ENCODE results near the gene CORIN. TPM values are rescaled to one million over a fixed set of nuclear protein-coding genes. Genes with fewer than 3 reads are reported as not detected.

CORIN gene
- total and polyA plus RNA-seq, 2 donors (not counting 3 experiments of a cell fraction or from before 2014, with no cell fraction given) = 0.07 to 0.40 TPM

DNA sequence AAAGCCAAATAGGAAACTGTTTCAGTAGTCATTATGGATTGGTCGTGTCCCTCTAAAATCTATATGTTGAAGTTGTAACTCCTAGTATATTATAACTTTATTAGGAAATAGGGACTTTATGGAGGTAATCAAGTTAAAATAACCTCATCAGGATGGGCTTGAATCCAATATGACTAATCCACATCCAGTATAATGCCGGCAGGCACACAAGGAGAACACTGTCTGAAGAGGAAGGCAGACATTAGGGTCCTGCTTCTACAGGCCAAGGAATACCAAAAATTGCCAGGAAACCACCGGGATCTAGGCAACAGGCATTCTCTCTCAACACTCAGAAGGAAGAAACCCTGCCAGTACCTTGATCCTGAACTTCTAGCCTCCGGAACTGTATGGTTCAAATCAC lies 222.5 kb downstream of the CORIN start:
- DNase-seq (ENCODE audit: low read depth, low spot score) = no peak

More for the DNA sequence above, 222.5 kb downstream of the CORIN start:
- Histone ChIP-seq H4K20me1 (replicated peaks; ENCODE audit: control insufficient read depth, extremely low read depth, insufficient read depth, low read length) (no peaks in the 10 kb centered on the region), H2AFZ (ENCODE audit: low read depth, low read length) (no peak overlapping the region), H3K27me3 (ENCODE audit: control insufficient read depth in 2 of 2, insufficient read depth in 2 of 2, low read length in 2 of 2) (peaks cover 0 to 2% of the 10 kb centered on the region in 2 experiments), H3K9me1 (replicated peaks; ENCODE audit: control insufficient read depth, extremely low read depth, insufficient read depth, low read length) (peaks cover 2% of the 10 kb centered on the region), H3K36me3 (ENCODE audit: control insufficient read depth in 2 of 2, extremely low read depth in 1 of 2, insufficient read depth in 2 of 2, low read length in 2 of 2) (no peaks in the 10 kb centered on the region), H3K4me1 (ENCODE audit: control insufficient read depth, extremely low read depth, insufficient read depth, low read length) (no peaks in the 10 kb centered on the region), H3K9ac (replicated peaks; ENCODE audit: extremely low read depth, insufficient read depth, low read length) (no peak overlapping the region), H3K4me2 (ENCODE audit: insufficient read depth, low read length) (no peak overlapping the region), H3K27ac (ENCODE audit: insufficient read depth, low read depth, low read length) (no peak overlapping the region), H3K79me2 (ENCODE audit: control insufficient read depth, insufficient read depth, low read length) (no peaks in the 10 kb centered on the region), H3K4me3 (replicated peaks in 1 of 3; ENCODE audit: insufficient read depth in 1 of 3, low read depth in 1 of 3, low read length in 3 of 3) (no peak overlapping the region), H3K9me3 (replicated peaks; ENCODE audit: control insufficient read depth, insufficient read depth, low read length) (no peaks in the 10 kb centered on the region)
- no peak for FAIRE-seq
- intact Hi-C loops (cut with micrococcal nuclease) (no loop called here), dilution Hi-C loops (cut with MboI; ENCODE audit: extremely low pct_ligation_motif_present, low sequenced_read_pairs) (no loop called here)
- no TSS peak for BruUV-seq (replicated peaks)
- ChIA-PET POLR2A (no interaction called here), CTCF (no interaction called here)
- TF ChIP-seq GATA2 (IDR thresholded peaks at IDR 0.05; ENCODE audit: insufficient read depth, insufficient read length, low read depth, low read length) (no peak), EZH2 (IDR thresholded peaks at IDR 0.05; ENCODE audit: borderline replicate concordance, low read depth, low read length, severe bottlenecking) (no peak), FOS (IDR thresholded peaks at IDR 0.05; ENCODE audit: borderline replicate concordance, insufficient read depth, low read length) (no peak), POLR2A (IDR thresholded peaks at IDR 0.05; ENCODE audit: low read depth, low read length) (no peak), POLR2AphosphoS5 (IDR thresholded peaks at IDR 0.05; ENCODE audit: insufficient read depth, low read depth, low read length) (no peak), JUN (IDR thresholded peaks at IDR 0.05; ENCODE audit: borderline replicate concordance, insufficient read depth, insufficient read length, low read depth) (no peak), MYC (IDR thresholded peaks at IDR 0.05; ENCODE audit: low read depth, low read length) (no peak)
- TF ChIP-seq, protein P1, sequence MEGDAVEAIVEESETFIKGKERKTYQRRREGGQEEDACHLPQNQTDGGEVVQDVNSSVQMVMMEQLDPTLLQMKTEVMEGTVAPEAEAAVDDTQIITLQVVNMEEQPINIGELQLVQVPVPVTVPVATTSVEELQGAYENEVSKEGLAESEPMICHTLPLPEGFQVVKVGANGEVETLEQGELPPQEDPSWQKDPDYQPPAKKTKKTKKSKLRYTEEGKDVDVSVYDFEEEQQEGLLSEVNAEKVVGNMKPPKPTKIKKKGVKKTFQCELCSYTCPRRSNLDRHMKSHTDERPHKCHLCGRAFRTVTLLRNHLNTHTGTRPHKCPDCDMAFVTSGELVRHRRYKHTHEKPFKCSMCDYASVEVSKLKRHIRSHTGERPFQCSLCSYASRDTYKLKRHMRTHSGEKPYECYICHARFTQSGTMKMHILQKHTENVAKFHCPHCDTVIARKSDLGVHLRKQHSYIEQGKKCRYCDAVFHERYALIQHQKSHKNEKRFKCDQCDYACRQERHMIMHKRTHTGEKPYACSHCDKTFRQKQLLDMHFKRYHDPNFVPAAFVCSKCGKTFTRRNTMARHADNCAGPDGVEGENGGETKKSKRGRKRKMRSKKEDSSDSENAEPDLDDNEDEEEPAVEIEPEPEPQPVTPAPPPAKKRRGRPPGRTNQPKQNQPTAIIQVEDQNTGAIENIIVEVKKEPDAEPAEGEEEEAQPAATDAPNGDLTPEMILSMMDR (IDR thresholded peaks at IDR 0.05; ENCODE audit: extremely low read depth in 1 of 2, insufficient read depth in 1 of 2, low read depth in 1 of 2, low read length in 2 of 2) = no peak
- TF ChIP-seq, protein P2, sequence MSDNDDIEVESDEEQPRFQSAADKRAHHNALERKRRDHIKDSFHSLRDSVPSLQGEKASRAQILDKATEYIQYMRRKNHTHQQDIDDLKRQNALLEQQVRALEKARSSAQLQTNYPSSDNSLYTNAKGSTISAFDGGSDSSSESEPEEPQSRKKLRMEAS (IDR thresholded peaks at IDR 0.05; ENCODE audit: insufficient read depth, insufficient read length) = no peak
